Panc1 (cell line): Measurements from ENCODE around the gene SIGLEC9.

Experiments used
- POLR2AphosphoS5 ChIP-seq: IDR thresholded peaks from 2 replicates; pipeline ENCODE4 v1.6.1; 2012; ENCODE audit warnings: mild to moderate bottlenecking, low read depth, low read length, moderate library complexity
- TF ChIP-seq, protein P1 (sequence below): fragments of 450-650 bp; IDR thresholded peaks from 2 replicates; pipeline ENCODE4 v1.5.1; 2017; ENCODE audit warnings: mild to moderate bottlenecking

- TF ChIP-seq, protein P1, sequence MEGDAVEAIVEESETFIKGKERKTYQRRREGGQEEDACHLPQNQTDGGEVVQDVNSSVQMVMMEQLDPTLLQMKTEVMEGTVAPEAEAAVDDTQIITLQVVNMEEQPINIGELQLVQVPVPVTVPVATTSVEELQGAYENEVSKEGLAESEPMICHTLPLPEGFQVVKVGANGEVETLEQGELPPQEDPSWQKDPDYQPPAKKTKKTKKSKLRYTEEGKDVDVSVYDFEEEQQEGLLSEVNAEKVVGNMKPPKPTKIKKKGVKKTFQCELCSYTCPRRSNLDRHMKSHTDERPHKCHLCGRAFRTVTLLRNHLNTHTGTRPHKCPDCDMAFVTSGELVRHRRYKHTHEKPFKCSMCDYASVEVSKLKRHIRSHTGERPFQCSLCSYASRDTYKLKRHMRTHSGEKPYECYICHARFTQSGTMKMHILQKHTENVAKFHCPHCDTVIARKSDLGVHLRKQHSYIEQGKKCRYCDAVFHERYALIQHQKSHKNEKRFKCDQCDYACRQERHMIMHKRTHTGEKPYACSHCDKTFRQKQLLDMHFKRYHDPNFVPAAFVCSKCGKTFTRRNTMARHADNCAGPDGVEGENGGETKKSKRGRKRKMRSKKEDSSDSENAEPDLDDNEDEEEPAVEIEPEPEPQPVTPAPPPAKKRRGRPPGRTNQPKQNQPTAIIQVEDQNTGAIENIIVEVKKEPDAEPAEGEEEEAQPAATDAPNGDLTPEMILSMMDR: no peak
- TF ChIP-seq POLR2AphosphoS5: no peak
These were observed 43.2 kb upstream of the SIGLEC9 start for GRCh38 chr19:51081476-51081875.
